A549 (cell line): Measurements from ENCODE around the gene PDCD1LG2. TPM values are rescaled to one million over a fixed set of nuclear protein-coding genes. Genes with fewer than 3 reads are reported as not detected.

Source experiments
- ATAC-seq, 2 experiments: fragments of 200-7000 bp in 1 of 2; fragments of >200 bp in 1 of 2; cut with Nextera tagmentation in 1 of 2; cut with Tn5 transposase in 1 of 2; 3 replicates each; pipeline versions ENCODE4 v1.8.0 to v1.9.1; 2018 to 2020; ENCODE audit warnings: mild to moderate bottlenecking in 1 of 2, moderate library complexity in 1 of 2
- CTCF ChIA-PET: fragments of 300-600 bp; sonication (Branson Sonifier 250); formaldehyde crosslinking; extraction: SDS; loops from one replicate; lab custom pipeline; 2021; ENCODE audit warnings: antibody characterized with exemption, inconsistent platforms; lab: Yijun Ruan, JAX
- POLR2A ChIA-PET: fragments of 350-600 bp; formaldehyde crosslinking; extraction: SDS; loops from one replicate; lab custom pipeline; 2021; ENCODE audit warnings: antibody characterized with exemption, inconsistent platforms; lab: Yijun Ruan, JAX
- DNase-seq, 2 experiments: peaks; one replicate each; pipeline versions ENCODE4 v3.0.0 to v3.0.0-alpha.2; 2011 to 2016; ENCODE audit warnings: low read depth in 1 of 2, low spot score in 1 of 2
- FAIRE-seq: peaks from 2 replicates; lab custom pipeline; 2011; peaks lifted over from hg19 to GRCh38; lab: Jason Lieb, UNC
- H3K27ac ChIP-seq, 2 experiments: fragments of >200 bp; sonication (Bioruptor Twin); formaldehyde crosslinking; 3 replicates each; pipeline ENCODE4 v1.5.1; 2016 to 2017
- H3K4me1 ChIP-seq: fragments of >200 bp; sonication (Bioruptor Twin); formaldehyde crosslinking; 3 replicates; pipeline ENCODE4 v1.6.1; 2016
- H3K4me2 ChIP-seq: fragments of >200 bp; sonication (Bioruptor Twin); formaldehyde crosslinking; 3 replicates; pipeline ENCODE4 v1.6.1; 2016
- H3K4me3 ChIP-seq: fragments of >200 bp; sonication (Bioruptor Twin); formaldehyde crosslinking; 3 replicates; pipeline ENCODE4 v1.5.1; 2016
- H3K9me3 ChIP-seq: fragments of >200 bp; sonication (Bioruptor Twin); formaldehyde crosslinking; 3 replicates; pipeline ENCODE4 v1.6.1; 2016
- BHLHE40 ChIP-seq: IDR thresholded peaks from 2 replicates; pipeline ENCODE4 v1.6.1; 2012; ENCODE audit warnings: low read depth, low read length, inconsistent platforms
- CEBPB ChIP-seq, 2 experiments: fragments of >200 bp in 1 of 2; sonication (Bioruptor Twin) in 1 of 2; formaldehyde crosslinking in 1 of 2; IDR thresholded peaks; 2 replicates each; pipeline ENCODE4 v1.6.1; 2012 to 2016
- CHD4 ChIP-seq: fragments of 200-600 bp; sonication (generic); IDR thresholded peaks from 2 replicates; pipeline ENCODE4 v1.6.1; 2016; ENCODE audit warnings: antibody characterized with exemption, mild to moderate bottlenecking, borderline replicate concordance
- EHMT2 ChIP-seq: fragments of 200-600 bp; sonication (generic); IDR thresholded peaks from 2 replicates; pipeline ENCODE4 v1.6.1; 2016; ENCODE audit warnings: antibody characterized with exemption, low read depth, mild to moderate bottlenecking, moderate library complexity
- EP300 ChIP-seq, 2 experiments: fragments of >200 bp; sonication (Bioruptor Twin); formaldehyde crosslinking; IDR thresholded peaks; 2 replicates in 1 of 2; 3 replicates in 1 of 2; pipeline ENCODE4 v1.6.1; 2016 to 2017
- FOSB ChIP-seq: fragments of 250-450 bp; sonication (Bioruptor Pico); IDR thresholded peaks from 2 replicates; pipeline ENCODE4 v1.5.0; 2020; ENCODE audit warnings: mild to moderate bottlenecking, moderate library complexity
- FOSL2 ChIP-seq, 2 experiments: fragments of 450-650 bp in 1 of 2; fragments of >200 bp in 1 of 2; sonication (Bioruptor Twin) in 1 of 2; formaldehyde crosslinking; IDR thresholded peaks; 2 replicates each; pipeline versions ENCODE4 v1.5.0 to v1.6.1; 2016 to 2020; ENCODE audit warnings: mild to moderate bottlenecking in 1 of 2, moderate library complexity in 1 of 2
- FOXS1 ChIP-seq: fragments of 250-450 bp; sonication (Bioruptor Pico); IDR thresholded peaks from 2 replicates; pipeline ENCODE4 v1.5.0; 2020; ENCODE audit warnings: mild to moderate bottlenecking, moderate library complexity
- GATA3 ChIP-seq: IDR thresholded peaks from 2 replicates; pipeline ENCODE4 v1.6.1; 2012; ENCODE audit warnings: borderline replicate concordance
- HDAC2 ChIP-seq: fragments of 200-600 bp; sonication (generic); IDR thresholded peaks from 2 replicates; pipeline ENCODE4 v1.6.1; 2016
- HES2 ChIP-seq: fragments of >200 bp; sonication (Bioruptor Twin); formaldehyde crosslinking; IDR thresholded peaks from 2 replicates; pipeline ENCODE4 v1.6.1; 2016
- JUN ChIP-seq, 2 experiments: fragments of >200 bp; sonication (Bioruptor Twin); formaldehyde crosslinking; IDR thresholded peaks; 2 replicates in 1 of 2; 3 replicates in 1 of 2; pipeline ENCODE4 v1.6.1; 2016 to 2017
- NR3C1 ChIP-seq: fragments of >200 bp; sonication (Bioruptor Twin); formaldehyde crosslinking; IDR thresholded peaks from 3 replicates; pipeline ENCODE4 v1.6.1; 2017
- RAD21 ChIP-seq, 2 experiments: fragments of >200 bp in 1 of 2; sonication (Bioruptor Twin) in 1 of 2; formaldehyde crosslinking in 1 of 2; IDR thresholded peaks in 1 of 2; conservative IDR thresholded peaks in 1 of 2; 2 replicates in 1 of 2; 3 replicates in 1 of 2; pipeline ENCODE4 v1.6.1; 2012 to 2018; ENCODE audit warnings: inconsistent platforms in 1 of 2
- SREBF2 ChIP-seq: fragments of 450-650 bp; IDR thresholded peaks from 2 replicates; pipeline ENCODE4 v1.6.1; 2014; ENCODE audit warnings: mild to moderate bottlenecking, moderate library complexity
- WGBS: methylation state at CpG from one replicate; pipeline ENCODE4 v1.1.6; 2017; ENCODE audit errors: missing lambda C conversion rate; 5-methylcytosine and 5-hydroxymethylcytosine counted together
- polyA plus RNA-seq, 4 experiments: library from polyadenylated mRNA; depleted of rRNA in 3 of 4; stranded (reverse); fragments of >200 nt; fragmentation: RNase III in 1 of 4; extraction: RNeasy Plus Mini Kit Qiagen cat#74134 plus additional on column Dnase treatment in 1 of 4; gene quantifications; 2 replicates in 3 of 4; 3 replicates in 1 of 4; pipeline ENCODE4 v1.2.3, GENCODE V29; 2011 to 2017
- TF ChIP-seq, protein P1 (sequence below): fragments of 250-450 bp; sonication (Bioruptor Pico); IDR thresholded peaks from 2 replicates; pipeline ENCODE4 v1.5.0; 2020; ENCODE audit warnings: low read depth, mild to moderate bottlenecking, moderate library complexity
- TF ChIP-seq, protein P2 (sequence below): fragments of >200 bp; sonication (Bioruptor Twin); formaldehyde crosslinking; IDR thresholded peaks from 3 replicates; pipeline ENCODE4 v1.6.1; 2016

PDCD1LG2 gene
- polyA plus RNA-seq, 2 of the 4 experiments (the other 2 are of a cell fraction), result 0.53 TPM

- ChIA-PET POLR2A (no interaction called here), CTCF (interaction anchor here (1.2 kb wide), 1 partner anchor 28 kb away, joined by 3 read pairs; the partner anchor contains the start of gene CD274)
- H3K27ac ChIP-seq, result no peak overlapping the region
- ATAC-seq (no peak), DNase-seq (no peak), FAIRE-seq (no peak)
- no peak overlapping the region for H3K4me3 ChIP-seq
- H3K4me1 ChIP-seq, result peaks cover 8% of the 10 kb centered on the region; the same call in 1 of the 3 replicates
- H3K9me3 ChIP-seq, result no peaks in the 10 kb centered on the region
- WGBS, result 36% methylated on average over 2 of the region's 2 CpGs
- no peak overlapping the region for H3K4me2 ChIP-seq
- TF ChIP-seq CEBPB (IDR thresholded peaks at IDR 0.05), result no peak
Measured at GRCh38 chr9:5478206-5478605, 32.1 kb upstream of the PDCD1LG2 start.

- no peak for FAIRE-seq
- Histone ChIP-seq H3K4me3 (no peak overlapping the region), H3K9me3 (no peaks in the 10 kb centered on the region), H3K4me2 (peak overlapping the region; percentile 4; the same call in 1 of the 3 replicates), H3K4me1 (peaks cover 8% of the 10 kb centered on the region; the same call in 1 of the 3 replicates), H3K27ac (peak overlapping the region in 1 of 2 experiments; percentile 33; a peak in 1 of 6 replicates)
- DNase-seq, result peak in 1 of 2 experiments; percentile 46
- ChIA-PET CTCF (interaction anchor here (0.7 to 0.9 kb wide), 2 partner anchors 30 to 109 kb away, joined by 3 to 4 read pairs; partner anchors contain the start of gene PDCD1LG2), POLR2A (no interaction called here)
- WGBS, result 45% methylated on average over 3 of the region's 3 CpGs
- ATAC-seq, result peak in 1 of 2 experiments; percentile 59; a peak in 2 of 6 replicates
- TF ChIP-seq CEBPB (IDR thresholded peaks at IDR 0.05) (no peak), JUN (IDR thresholded peaks at IDR 0.05) (no peak), CHD4 (no peak), HES2 (no peak), EHMT2 (no peak), FOSL2 (IDR thresholded peaks at IDR 0.05) (no peak), FOSL2 (CRISPR knock-in tag; IDR thresholded peaks at IDR 0.05) (peak; percentile 38; the same call in 1 of the 2 replicates), GATA3 (no peak), EP300 (IDR thresholded peaks at IDR 0.05) (peak in 1 of 2 experiments; percentile 26; a peak in 1 of 5 replicates), HDAC2 (no peak)
- TF ChIP-seq, protein P1, sequence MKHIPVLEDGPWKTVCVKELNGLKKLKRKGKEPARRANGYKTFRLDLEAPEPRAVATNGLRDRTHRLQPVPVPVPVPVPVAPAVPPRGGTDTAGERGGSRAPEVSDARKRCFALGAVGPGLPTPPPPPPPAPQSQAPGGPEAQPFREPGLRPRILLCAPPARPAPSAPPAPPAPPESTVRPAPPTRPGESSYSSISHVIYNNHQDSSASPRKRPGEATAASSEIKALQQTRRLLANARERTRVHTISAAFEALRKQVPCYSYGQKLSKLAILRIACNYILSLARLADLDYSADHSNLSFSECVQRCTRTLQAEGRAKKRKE (CRISPR knock-in tag), result no peak
- TF ChIP-seq, protein P2, sequence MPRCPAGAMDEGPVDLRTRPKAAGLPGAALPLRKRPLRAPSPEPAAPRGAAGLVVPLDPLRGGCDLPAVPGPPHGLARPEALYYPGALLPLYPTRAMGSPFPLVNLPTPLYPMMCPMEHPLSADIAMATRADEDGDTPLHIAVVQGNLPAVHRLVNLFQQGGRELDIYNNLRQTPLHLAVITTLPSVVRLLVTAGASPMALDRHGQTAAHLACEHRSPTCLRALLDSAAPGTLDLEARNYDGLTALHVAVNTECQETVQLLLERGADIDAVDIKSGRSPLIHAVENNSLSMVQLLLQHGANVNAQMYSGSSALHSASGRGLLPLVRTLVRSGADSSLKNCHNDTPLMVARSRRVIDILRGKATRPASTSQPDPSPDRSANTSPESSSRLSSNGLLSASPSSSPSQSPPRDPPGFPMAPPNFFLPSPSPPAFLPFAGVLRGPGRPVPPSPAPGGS, result no peak
Measured at GRCh38 chr9:5479994-5480694, 30.2 kb upstream of the PDCD1LG2 start.

DNA sequence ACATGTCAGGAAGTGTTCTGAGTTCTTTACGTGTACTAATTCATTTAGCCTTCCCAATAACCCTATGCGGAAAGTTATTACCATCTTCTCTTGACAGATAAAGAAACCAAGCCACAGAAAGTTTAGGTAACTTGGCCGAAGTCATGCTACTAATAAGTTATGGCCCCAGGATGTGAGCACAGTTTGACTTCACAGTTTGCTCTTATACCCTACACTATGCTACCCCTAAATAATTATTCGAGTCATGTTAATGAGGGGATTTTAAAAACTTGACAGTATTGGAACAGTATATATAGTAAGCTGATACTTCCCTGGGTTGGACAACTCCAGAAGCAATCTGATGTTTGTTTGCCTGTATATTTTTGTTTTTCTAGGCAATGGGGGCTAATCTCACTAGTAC is 29.4 kb upstream of the PDCD1LG2 start:
- no peak overlapping the region for H3K4me2 ChIP-seq
- H3K4me1 ChIP-seq, result peaks cover 8% of the 10 kb centered on the region; the same call in 1 of the 3 replicates
- DNase-seq, result no peak
- no peak; a peak in 1 of 6 replicates for ATAC-seq
- no peaks in the 10 kb centered on the region for H3K9me3 ChIP-seq
- 79% methylated on average over 4 of the region's 4 CpGs for WGBS
- POLR2A ChIA-PET, result no interaction called here
- H3K4me3 ChIP-seq, result no peak overlapping the region
- no peak overlapping the region; a peak in 1 of 6 replicates for H3K27ac ChIP-seq
- CTCF ChIA-PET, result no interaction called here
- TF ChIP-seq FOSB (CRISPR knock-in tag) (no peak), SREBF2 (no peak), NR3C1 (no peak), FOXS1 (CRISPR knock-in tag) (no peak), BHLHE40 (no peak), RAD21 (conservative IDR thresholded peaks at IDR 0.05 in 1 of 2, IDR thresholded peaks at IDR 0.05 in 1 of 2) (no peak)
- no peak for FAIRE-seq
